Suprapubic skin (tissue), 4 donors: ENCODE results near the gene RPS6KB1. TPM values are rescaled to one million over a fixed set of nuclear protein-coding genes. Genes with fewer than 3 reads are reported as not detected.
A peak's percentile ranks its signal among the peaks of the same experiment; 100 is the strongest.

Source experiments
- DNase-seq, 2 donors: peaks; one replicate each; pipeline ENCODE4 v3.0.0-alpha.2; 2019; ENCODE audit warnings: low spot score in 2 of 2
- H3K27ac ChIP-seq: fragments of 200-600 bp; sonication (generic); one replicate; pipeline ENCODE4 v1.5.1; 2019
- H3K27me3 ChIP-seq: fragments of 200-600 bp; sonication (generic); one replicate; pipeline ENCODE4 v1.5.1; 2019
- H3K36me3 ChIP-seq: fragments of 200-600 bp; sonication (generic); one replicate; pipeline ENCODE4 v1.5.1; 2019
- H3K4me1 ChIP-seq: fragments of 200-600 bp; sonication (generic); one replicate; pipeline ENCODE4 v1.5.1; 2019
- H3K4me3 ChIP-seq: fragments of 200-600 bp; sonication (generic); one replicate; pipeline ENCODE4 v1.5.1; 2019; ENCODE audit warnings: mild to moderate bottlenecking
- H3K9me3 ChIP-seq: fragments of 200-600 bp; sonication (generic); one replicate; pipeline ENCODE4 v1.5.1; 2019
- EP300 ChIP-seq: sonication (generic); formaldehyde crosslinking; IDR thresholded peaks from one replicate; pipeline ENCODE4 v1.6.1; 2017; ENCODE audit warnings: antibody characterized with exemption
- POLR2A ChIP-seq, 2 donors: fragments of 450-650 bp; IDR thresholded peaks; one replicate each; pipeline ENCODE4 v1.6.1; 2017; ENCODE audit warnings: antibody characterized with exemption in 2 of 2, mild to moderate bottlenecking in 2 of 2, moderate library complexity in 2 of 2
- POLR2AphosphoS5 ChIP-seq, 3 donors: sonication (generic); formaldehyde crosslinking; IDR thresholded peaks; one replicate each; pipeline ENCODE4 v1.6.1; 2017; ENCODE audit warnings: antibody characterized with exemption in 3 of 3
- WGBS: methylation state at CpG from one replicate; pipeline ENCODE4 v1.1.5; 2018; 5-methylcytosine and 5-hydroxymethylcytosine counted together
- total RNA-seq, 4 donors: library from RNA; depleted of rRNA; stranded (reverse); fragments of >200 nt; gene quantifications; one replicate each; pipeline ENCODE4 v1.1.0, GENCODE V29; 2016
- TF ChIP-seq, protein P1 (sequence below), 2 donors: fragments of 200-600 bp in 1 of 2; fragments of 450-650 bp in 1 of 2; sonication (generic) in 1 of 2; IDR thresholded peaks; one replicate each; pipeline ENCODE4 v1.5.1; 2016 to 2019; ENCODE audit warnings: antibody characterized with exemption in 2 of 2, mild to moderate bottlenecking in 1 of 2, moderate library complexity in 1 of 2

Gene RPS6KB1
- total RNA-seq, 4 donors from 2014 or later, result 21.1 to 77.5 (median 28.4) TPM

GRCh38 chr17:59877965-59878364 is 15.0 kb upstream of the RPS6KB1 start:
- DNase-seq, result no peak
- 92% methylated on average over 5 of the region's 5 CpGs for WGBS
- H3K9me3 ChIP-seq, result no peaks in the 10 kb centered on the region
- H3K27me3 ChIP-seq, result no peaks in the 10 kb centered on the region
- H3K4me3 ChIP-seq, result no peak overlapping the region
- TF ChIP-seq EP300 (no peak), POLR2A (IDR thresholded peaks at IDR 0.05) (no peak), POLR2AphosphoS5 (IDR thresholded peaks at IDR 0.05) (no peak)
- TF ChIP-seq, protein P1, sequence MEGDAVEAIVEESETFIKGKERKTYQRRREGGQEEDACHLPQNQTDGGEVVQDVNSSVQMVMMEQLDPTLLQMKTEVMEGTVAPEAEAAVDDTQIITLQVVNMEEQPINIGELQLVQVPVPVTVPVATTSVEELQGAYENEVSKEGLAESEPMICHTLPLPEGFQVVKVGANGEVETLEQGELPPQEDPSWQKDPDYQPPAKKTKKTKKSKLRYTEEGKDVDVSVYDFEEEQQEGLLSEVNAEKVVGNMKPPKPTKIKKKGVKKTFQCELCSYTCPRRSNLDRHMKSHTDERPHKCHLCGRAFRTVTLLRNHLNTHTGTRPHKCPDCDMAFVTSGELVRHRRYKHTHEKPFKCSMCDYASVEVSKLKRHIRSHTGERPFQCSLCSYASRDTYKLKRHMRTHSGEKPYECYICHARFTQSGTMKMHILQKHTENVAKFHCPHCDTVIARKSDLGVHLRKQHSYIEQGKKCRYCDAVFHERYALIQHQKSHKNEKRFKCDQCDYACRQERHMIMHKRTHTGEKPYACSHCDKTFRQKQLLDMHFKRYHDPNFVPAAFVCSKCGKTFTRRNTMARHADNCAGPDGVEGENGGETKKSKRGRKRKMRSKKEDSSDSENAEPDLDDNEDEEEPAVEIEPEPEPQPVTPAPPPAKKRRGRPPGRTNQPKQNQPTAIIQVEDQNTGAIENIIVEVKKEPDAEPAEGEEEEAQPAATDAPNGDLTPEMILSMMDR (IDR thresholded peaks at IDR 0.05), result no peak
- peaks cover 70% of the 10 kb centered on the region for H3K36me3 ChIP-seq
- no peak overlapping the region for H3K27ac ChIP-seq
- H3K4me1 ChIP-seq, result no peaks in the 10 kb centered on the region

GRCh38 chr17:59878624-59879023 is 14.3 kb upstream of the RPS6KB1 start:
- 86% methylated on average over 3 of the region's 3 CpGs for WGBS

GRCh38 chr17:59884861-59885260 is 8.1 kb upstream of the RPS6KB1 start:
- H3K27me3 ChIP-seq, result no peaks in the 10 kb centered on the region
- H3K27ac ChIP-seq, result no peak overlapping the region
- WGBS, result 93% methylated on average over 7 of the region's 9 CpGs
- no peaks in the 10 kb centered on the region for H3K4me1 ChIP-seq
- TF ChIP-seq EP300 (no peak), POLR2A (IDR thresholded peaks at IDR 0.05) (no peak), POLR2AphosphoS5 (IDR thresholded peaks at IDR 0.05) (no peak)
- TF ChIP-seq, protein P1 (IDR thresholded peaks at IDR 0.05), result no peak
- H3K9me3 ChIP-seq, result no peaks in the 10 kb centered on the region
- no peak overlapping the region for H3K4me3 ChIP-seq
- peaks cover 72% of the 10 kb centered on the region for H3K36me3 ChIP-seq
- DNase-seq, result no peak

More at GRCh38 chr17:59878624-59879023, 14.3 kb upstream of the RPS6KB1 start:
- Histone ChIP-seq H3K4me1 (no peaks in the 10 kb centered on the region), H3K27ac (no peak overlapping the region), H3K36me3 (peaks cover 72% of the 10 kb centered on the region), H3K27me3 (no peaks in the 10 kb centered on the region), H3K9me3 (no peaks in the 10 kb centered on the region), H3K4me3 (no peak overlapping the region)
- TF ChIP-seq POLR2AphosphoS5 (IDR thresholded peaks at IDR 0.05) (no peak), EP300 (no peak), POLR2A (IDR thresholded peaks at IDR 0.05) (no peak)
- TF ChIP-seq, protein P1 (IDR thresholded peaks at IDR 0.05), result no peak
- no peak for DNase-seq

GRCh38 chr17:59888145-59888750 is 4.7 kb upstream of the RPS6KB1 start:
- H3K4me3 ChIP-seq, result no peak overlapping the region
- H3K9me3 ChIP-seq, result no peaks in the 10 kb centered on the region
- no peaks in the 10 kb centered on the region for H3K27me3 ChIP-seq
- peak in 1 of 2 donors; percentile 33 for DNase-seq
- H3K27ac ChIP-seq, result no peak overlapping the region
- TF ChIP-seq POLR2A (IDR thresholded peaks at IDR 0.05), result no peak
- TF ChIP-seq, protein P1 (IDR thresholded peaks at IDR 0.05), result no peak
- H3K36me3 ChIP-seq, result peaks cover 50% of the 10 kb centered on the region
- WGBS, result 95% methylated on average over 8 of the region's 8 CpGs
- H3K4me1 ChIP-seq, result peaks cover 15% of the 10 kb centered on the region

DNA sequence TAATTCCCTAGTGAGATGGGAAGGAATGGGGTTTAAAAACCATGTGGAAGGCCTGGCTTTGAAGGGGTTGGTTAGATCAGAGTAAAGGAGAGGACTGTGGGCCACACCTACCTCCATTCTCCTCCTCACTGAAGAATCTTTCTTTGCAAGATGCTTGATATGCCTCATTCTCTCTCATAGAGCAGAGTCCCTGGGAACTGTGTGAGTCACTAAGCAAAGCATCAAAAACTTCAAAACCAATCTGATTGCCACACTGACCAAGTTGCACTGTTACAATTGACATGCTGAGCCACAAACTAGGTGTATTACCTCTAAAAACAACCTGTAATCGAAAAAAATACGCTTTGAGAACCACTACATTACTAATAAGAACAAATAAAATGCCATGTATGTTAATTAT is 2.2 kb upstream of the RPS6KB1 start:
- no peaks in the 10 kb centered on the region for H3K27me3 ChIP-seq
- no peaks in the 10 kb centered on the region for H3K9me3 ChIP-seq
- WGBS, result 96% methylated on average over 2 of the region's 2 CpGs
- DNase-seq, result no peak
- H3K4me1 ChIP-seq, result peaks cover 30% of the 10 kb centered on the region
- H3K27ac ChIP-seq, result no peak overlapping the region
- H3K4me3 ChIP-seq, result no peak overlapping the region
- peaks cover 25% of the 10 kb centered on the region for H3K36me3 ChIP-seq
- no peak for TF ChIP-seq POLR2A (IDR thresholded peaks at IDR 0.05)
- TF ChIP-seq EP300, result no peak
- TF ChIP-seq, protein P1 (IDR thresholded peaks at IDR 0.05), result no peak
- no peak for TF ChIP-seq POLR2AphosphoS5 (IDR thresholded peaks at IDR 0.05)
